Measurements from ENCODE around the gene BANP.
"Not testable (repeated sequence)": the region's sequence is repeated elsewhere in the genome, so short reads cannot be mapped to it uniquely, and the experiment has no call there.

DNA sequence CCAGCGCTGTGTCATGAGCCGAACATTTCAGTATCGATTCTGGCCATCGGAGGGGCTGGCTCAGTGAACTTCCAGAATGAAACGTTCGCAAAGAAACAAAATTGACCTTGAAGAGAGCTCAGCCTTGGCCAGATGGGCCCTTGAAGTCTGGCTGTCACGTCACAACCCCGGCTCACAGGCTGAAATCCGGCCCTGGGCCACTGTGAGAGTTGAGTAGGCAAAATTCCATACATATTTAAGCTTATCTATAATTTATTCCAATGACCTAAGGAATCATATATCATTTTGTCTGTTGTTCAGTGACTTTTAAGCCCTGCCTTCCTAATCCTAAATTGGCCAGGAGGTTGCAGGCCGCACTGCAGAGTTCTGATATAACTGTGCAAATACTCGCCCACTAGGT is 170.2 kb downstream of the BANP start:
- TF ChIP-seq POLR2A (IDR thresholded peaks at IDR 0.05): not testable (repeated sequence)
- TF ChIP-seq, protein P1, sequence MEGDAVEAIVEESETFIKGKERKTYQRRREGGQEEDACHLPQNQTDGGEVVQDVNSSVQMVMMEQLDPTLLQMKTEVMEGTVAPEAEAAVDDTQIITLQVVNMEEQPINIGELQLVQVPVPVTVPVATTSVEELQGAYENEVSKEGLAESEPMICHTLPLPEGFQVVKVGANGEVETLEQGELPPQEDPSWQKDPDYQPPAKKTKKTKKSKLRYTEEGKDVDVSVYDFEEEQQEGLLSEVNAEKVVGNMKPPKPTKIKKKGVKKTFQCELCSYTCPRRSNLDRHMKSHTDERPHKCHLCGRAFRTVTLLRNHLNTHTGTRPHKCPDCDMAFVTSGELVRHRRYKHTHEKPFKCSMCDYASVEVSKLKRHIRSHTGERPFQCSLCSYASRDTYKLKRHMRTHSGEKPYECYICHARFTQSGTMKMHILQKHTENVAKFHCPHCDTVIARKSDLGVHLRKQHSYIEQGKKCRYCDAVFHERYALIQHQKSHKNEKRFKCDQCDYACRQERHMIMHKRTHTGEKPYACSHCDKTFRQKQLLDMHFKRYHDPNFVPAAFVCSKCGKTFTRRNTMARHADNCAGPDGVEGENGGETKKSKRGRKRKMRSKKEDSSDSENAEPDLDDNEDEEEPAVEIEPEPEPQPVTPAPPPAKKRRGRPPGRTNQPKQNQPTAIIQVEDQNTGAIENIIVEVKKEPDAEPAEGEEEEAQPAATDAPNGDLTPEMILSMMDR (IDR thresholded peaks at IDR 0.05): not testable (repeated sequence)
